CD4-positive, alpha-beta T cell treated with Interleukin-17A for 4 hours (primary cell): ENCODE measurements around the gene SRSF9.
"Not testable (repeated sequence)": the region's sequence is repeated elsewhere in the genome, so short reads cannot be mapped to it uniquely, and the experiment has no call there.

Source experiments
- DNase-seq: peaks from one replicate; pipeline ENCODE4 v3.0.0-alpha.2; 2020; ENCODE audit warnings: mixed read lengths

Gene SRSF9

DNA sequence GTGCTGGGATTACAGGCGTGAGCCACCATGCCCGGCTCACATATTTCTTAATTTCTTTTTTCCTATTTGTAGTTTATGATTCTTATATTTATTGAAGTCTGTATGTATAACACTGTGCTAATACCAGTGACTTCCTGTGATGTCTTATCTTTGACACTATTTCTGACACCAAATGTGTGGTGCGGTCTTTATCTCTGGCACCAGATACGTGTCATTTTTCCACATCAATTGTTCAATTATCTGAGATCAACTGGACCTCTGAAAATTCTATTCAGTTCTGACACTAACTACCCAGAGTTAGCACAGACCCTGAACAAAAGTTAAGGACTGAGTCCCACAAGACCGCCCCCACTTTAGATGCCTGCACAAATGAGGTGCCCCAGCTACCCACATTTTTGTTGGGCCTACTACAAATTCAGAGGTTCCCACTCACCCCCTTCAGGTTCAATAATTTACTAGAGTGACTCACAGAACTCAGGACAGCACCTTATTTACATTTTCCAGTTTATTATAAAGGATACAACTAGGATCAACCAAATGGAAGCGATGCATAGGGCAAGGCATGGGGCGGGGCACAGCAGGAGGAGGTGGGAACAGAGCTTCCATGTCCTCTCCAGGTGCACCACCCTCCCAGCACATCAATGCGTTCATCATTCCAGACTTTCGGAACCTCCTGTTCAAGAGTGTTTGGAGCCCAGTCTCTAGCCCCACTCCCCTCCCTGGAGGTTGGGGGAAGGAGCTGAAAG, 11.6 kb upstream of the SRSF9 start:
- no peak for DNase-seq

DNA sequence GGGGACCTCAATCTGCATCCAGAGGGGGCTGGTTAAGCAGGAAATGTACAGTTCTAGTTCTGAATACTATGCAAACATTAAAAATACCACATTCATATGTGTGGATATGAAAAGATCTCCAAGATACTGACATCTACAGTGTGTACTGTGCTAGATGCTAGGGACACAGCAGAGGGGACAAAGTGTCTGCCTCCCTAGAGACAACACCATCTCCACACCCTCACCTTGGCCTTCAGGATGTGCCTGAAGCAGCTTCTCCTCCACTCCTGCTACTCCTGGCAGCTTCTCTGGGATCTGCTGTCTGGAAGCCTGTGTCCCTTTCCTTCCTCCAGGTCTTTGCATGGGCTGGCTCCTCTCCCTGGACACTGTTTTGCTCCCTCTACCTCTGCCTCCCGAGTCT, 10.7 kb upstream of the SRSF9 start:
- no peak for DNase-seq

DNA sequence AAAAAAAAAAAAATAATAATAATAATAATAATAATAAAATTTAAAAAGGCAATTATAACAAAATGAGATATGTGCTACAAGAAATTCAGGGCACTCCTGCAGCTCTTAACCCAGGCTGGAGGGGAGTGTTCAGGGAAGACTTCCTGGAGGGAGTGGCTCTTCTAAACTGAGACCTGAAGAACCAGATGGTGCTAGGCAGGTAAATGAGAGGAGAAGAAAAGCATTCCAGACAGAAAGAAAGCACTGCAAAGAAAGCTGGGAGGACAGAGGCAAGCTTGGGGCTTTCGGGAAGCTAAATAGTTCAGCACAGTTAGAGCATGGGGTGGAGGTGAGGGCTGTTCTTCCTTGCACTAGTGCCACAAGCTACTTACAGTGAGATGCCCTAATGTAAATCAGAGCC, 9.9 kb upstream of the SRSF9 start:
- DNase-seq, result no peak

DNA sequence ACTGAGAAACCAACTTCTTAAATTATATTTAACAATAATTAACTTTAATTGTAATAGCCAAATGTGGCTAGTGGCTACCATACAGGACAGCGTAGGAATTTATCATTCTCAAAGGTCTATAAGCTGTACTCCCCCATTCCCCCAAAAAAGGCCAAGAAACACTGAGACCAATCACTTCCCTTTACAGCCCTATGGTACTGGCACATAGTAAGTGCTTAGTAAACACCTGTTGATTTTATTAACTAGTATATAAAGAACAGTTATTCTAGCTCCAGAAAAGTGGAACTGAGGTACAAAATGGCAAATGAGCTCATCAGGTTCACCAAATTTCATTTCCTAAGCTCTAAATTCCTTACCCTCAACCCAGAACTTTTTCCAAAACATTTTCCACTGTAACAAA, 6.1 kb upstream of the SRSF9 start:
- no peak for DNase-seq

DNA sequence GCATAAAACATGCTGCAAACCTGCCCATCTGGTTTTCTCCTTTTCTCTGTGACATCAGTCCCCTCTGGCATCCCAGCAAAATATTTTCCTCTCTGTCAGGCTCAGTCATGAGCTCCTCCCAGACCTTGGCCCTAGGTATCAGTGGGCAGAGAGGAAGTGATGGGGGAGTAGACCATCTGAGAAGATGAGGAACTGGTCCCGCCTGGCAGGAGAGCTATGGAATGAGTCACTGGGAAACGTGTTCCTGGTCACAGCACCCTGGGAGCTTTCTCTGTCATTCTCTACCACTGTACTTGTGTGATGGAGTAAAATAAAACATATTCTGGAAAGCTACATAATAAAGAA, 5.0 kb upstream of the SRSF9 start:
- no peak for DNase-seq

DNA sequence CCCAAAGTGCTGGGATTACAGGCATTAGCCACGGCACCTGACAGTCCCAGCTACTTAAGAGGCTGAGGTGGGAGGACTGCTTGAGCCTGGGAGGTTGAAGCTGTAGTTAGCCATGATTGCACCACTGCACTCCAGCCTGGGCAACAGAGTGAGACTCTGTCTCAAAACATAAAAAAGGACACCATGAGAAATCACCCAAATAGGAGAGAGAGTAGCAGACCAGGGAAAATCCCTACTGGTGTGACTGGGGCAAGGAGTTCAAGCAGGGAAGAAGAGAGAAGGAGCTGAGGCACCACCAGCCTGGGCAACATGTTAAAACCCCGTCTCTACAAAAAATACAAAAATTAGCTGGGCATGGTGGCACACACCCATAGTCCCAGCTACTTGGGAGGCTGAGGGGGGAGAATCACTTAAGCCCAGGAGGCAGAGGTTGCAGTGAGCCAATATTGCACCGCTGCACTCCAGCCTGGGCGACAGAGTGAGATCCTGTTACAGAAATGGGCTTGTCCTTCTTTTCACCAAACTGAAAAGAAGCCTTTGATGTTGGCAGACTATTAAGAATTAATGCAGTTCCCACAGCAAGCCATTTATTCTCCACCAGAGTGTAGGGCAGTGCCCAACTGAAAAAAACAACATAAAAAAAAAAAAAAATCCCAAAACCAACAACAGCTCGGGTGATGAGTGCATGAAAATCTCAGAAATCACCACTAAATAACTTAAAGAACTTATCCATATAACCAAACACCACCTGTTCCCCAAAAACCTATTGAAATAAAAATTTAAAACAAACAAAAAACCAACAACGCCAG, 4.5 kb upstream of the SRSF9 start:
- no peak for DNase-seq

DNA sequence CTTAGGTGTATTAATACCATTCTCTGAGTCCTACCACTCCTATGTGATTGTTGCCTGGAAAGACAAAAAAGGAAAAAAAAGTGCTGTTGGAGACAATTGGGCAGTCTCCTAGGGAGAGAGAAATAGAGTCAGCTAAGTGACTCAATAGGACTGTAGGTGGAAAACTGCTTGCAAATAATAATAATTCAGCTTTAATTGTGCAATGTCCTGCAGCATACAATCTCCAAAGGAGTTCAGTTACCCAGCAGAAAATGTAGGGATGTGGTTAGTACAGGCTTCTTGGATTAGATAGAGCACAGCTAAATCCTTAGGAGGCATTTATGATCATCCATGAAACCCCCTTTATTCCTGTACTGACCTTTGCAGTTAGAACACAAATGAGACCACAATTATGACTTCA, 3.0 kb upstream of the SRSF9 start:
- DNase-seq, result no peak

DNA sequence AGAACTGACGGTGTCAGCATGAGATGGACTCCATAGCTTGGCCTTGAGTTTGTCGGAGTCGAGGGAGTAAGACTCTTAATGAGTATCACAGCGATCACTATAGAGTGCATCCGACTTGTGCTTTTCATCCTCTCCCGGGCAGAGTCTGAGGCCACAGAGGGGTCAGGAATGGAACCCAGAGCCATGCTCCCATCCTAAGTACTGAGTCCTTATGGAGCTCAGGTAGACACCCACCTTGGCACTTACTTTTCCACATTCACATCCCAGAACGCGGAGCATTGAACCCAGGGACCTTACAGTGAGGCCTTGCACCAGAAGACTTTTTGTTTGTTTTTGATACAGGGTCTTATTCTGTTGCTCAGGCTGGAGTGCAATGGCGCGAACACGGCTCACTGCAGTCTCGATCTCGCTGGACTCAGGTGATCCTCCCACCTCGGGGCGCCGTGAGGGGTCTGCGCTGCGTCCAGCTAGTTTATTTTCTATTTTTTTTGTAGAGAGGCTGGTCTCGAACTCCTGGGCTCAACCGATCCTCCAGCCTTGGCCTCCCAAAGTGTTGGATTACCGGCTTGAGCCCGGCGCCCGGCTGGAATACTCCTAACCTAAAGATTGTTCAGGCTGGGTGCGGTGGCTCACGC, 719 bp upstream of the SRSF9 start:
- no peak for DNase-seq

DNA sequence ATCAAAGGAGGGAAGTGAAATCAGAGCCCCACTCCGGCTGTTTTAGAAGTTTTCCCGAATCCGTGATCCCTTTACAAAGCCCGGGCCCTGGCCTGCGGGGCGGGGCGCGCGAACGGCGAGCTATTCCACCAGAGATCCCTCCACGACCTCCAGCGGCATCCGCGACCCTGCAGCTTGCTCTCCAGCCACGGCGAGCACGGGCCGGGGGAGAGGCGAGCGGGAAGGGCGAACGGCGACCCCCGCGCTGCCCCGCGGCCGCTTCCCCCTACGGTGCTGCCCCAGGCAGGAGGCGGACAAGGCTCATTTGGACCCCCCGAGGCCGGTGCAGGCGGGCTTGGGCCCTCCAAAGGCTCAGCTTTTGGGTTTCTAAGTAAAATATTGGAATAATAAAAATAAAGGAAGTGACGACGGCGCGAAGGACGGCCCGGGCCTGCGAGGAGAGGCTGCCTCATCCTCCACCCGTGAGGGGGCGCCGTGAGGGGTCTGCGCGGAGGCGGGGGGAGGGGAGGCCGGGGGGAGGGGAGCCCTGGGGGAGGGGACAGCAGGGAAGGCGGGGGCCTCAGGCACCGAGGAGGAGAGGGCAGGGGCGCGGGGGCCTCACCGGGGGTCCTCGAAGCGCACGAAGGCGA, 613 bp downstream of the SRSF9 start:
- peak; percentile 68 for DNase-seq

DNA sequence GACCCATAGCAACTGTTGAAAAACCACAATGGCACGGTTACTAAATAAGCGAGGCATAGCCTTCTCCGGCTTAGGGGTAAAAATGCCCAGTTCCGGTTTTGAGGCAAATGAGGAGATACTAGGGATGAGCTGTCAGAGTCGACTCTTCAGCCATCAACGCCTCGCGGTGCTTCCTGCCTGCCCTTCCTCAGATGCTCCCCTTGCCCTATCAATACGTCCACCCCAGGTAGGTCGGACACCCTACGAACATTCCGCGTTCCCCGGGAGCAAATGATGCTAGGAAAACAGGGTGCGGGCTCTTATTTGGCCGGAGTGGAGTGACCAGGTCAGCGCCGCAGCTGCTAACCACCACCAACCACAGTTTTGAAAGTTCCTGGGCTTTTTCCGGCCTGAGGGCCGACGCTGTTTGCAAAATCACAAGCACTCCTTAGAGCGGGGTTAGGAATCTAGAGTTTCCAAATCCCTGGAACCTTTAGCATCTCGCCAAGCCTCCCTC, 1.2 kb downstream of the SRSF9 start:
- peak; percentile 19 for DNase-seq

DNA sequence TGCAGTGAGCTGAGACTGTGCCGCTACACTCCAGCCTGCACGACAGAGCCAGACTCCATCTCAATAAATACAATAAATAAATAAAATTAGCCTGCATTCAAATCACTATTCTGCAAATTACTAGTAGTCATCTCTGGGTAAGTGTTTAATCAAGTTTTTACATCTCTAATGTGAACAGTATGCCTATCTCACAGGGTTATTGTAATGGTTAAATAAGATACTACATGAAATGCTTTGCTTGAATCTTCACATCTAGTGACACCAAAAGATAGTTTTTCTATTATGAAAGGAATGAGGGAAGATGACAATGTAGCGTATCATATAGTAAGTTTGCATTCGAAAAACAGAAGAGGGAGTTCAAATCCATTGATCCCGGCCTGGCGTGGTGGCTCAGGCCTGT, 2.1 kb downstream of the SRSF9 start:
- no peak for DNase-seq

DNA sequence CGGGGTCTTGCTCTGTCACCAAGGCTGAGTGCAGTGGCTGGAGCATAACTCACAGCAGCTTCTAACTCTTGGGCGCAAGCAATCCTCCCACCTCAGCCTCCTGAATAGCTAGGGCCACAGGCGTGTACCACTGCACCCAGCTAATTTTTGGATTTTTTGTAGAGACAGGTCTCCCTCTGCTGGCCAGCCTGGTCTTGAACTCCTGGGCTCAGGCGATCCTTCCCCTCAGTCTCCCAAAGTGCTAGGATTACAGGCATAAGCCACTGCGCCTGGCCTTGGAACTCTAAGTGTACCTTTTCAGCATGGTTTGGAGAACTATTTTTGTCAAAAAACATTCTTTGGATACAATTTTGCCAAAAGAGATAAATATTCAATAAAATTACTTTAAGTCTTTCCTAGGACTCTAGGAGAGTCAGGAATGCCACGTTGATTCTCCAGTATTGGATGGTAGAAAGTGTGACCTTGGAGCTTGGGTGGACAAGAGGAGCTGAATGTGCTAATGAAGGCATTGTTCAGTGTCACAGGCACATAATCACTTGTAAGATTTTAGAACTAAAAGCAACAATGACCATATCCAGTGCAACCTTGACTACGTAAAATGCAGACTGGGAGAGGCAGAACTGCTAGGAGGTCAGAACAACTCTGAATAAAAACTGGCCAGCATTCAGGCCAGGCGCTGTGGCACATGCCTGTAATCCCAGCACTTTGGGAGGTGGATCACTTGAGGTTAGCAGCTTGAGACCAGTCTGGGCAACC, 2.8 kb downstream of the SRSF9 start:
- peak; percentile 58 for DNase-seq

DNA sequence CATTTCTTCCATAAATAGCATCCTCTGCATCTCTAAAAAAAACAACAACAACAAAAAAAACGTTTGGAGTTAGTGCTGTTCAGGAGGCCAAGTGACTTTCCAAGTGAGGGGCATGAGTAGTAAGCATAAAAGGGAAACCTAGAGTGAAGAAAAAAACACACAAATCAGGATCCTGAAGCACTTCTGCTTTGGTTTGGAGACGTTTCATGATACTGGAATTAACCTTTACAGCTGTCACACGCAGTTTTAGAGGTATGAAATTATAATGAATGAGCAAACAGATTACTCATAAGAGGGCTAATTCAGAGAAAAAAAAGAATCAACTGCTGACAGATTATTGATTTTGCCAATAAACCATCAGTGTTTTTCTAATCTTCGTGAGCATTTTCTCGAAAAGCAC, 3.8 kb downstream of the SRSF9 start:
- DNase-seq, result no peak

DNA sequence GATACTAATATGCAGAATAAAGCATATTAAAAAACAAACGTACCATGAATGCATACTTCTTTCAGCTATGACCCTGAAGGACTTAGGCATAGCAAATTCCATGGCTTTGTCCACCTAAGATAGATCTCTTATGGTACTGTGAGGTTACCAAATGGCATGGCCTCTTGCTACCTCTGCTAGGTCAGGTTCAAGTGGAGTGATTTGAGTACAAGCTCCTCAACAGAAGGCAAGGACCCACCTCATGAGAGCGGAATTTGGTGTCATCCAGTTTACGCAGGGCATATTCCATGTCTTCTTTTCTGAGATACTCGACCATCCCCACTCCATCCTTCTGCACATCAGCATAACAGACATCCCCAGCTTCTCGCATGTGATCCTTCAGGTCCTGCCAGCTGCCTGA, 5.8 kb downstream of the SRSF9 start:
- no peak for DNase-seq

DNA sequence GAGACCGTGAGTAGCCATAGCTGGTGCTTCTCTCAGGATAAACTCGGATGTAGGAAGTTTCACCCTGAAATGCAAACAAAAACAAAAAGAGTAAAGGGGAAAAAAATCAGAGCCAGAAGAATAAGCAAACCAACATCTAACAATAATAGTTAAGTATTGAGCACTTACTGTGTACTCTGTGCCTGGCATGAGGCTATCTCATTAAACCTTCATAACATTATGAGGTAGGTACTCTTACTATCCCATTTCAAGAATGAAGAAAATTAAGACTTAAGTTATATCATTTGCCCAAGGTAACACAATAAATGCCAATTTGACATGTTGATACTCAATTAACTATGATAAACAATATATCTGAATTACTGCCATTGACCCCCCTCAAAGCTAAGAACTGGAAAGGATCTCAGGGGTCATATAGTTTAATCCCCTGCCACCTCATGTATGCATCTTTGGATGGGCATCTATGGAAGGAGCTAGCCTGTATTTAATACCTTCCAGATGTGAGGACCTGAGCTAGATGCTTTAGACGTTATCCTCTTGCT, 7.4 kb downstream of the SRSF9 start:
- DNase-seq, result no peak

DNA sequence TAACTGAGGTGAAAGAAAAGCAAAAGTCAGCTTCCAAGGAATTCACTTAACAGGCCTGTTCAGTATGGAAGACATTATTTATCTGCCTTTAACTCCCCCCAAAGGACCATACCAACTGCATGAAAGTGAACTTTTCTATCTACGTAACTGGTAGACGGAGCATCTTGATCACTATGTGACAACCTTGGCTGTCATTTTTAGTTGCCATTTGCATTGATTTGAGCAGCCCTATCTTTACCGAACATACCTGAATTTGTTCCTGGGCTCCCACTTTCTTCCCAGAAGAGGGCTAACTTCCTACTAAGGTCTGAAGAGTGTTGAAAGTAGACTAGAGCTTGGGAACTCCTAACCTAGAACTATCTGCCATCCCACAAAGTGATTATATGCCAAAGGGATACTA, 9.4 kb downstream of the SRSF9 start:
- DNase-seq, result no peak

DNA sequence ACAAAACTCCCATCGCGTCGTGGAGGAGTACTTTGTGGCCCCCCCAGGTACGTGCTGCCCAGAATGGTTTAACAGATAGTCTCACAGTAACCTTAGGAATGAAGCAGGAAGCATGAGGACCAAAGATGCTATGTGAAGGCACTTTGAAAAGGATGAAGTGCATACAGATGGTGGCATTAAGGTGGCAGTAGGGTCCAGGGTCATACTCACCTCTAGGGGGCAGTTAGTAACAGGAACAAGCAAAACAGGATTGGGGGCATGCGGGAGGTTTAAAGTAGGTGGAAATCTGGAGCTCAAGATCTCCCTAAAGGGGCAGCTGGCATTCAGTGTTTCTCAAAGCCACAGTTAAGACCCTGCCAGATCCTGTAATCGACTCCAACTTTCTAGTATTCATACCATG, 12.4 kb downstream of the SRSF9 start:
- DNase-seq, result no peak

DNA sequence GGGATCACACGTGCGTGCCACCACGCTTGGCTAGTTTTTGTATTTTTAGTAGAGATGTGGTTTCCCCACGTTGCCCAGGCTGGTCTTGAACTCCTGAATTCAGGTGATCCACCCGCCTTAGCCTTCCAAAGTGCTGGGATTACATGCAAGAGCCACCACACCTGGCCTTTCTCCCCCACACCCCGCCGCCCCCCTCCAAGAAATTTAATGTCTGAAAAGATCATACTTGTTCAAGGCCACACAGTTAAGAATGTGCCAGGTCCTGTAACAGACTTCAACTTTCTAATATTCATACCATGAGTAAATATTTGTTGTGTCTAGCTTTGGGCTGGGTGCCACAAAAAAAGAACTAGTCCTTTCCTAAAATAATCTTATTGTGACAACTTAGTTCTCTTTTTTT, 14.2 kb downstream of the SRSF9 start:
- DNase-seq, result no peak

DNA sequence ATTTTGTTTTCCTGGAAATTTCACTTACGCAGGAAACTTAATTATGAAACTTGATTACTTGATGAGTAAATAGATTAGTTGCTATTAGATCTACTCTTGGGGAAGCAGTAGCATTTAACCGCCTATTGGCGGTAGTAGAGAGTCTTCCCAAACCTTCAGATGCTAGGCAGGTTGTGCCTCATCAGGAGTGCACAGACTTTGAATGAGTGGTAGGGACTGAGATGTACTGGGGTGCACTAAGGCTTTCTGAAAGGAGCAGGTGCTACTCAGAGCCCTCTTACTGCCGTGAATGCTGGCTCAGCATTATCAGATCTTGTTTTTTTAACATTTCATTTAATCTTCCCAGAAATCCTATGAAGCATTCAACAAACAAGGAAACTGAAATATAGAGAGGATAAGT, 15.6 kb downstream of the SRSF9 start:
- DNase-seq, result peak; percentile 24

DNA sequence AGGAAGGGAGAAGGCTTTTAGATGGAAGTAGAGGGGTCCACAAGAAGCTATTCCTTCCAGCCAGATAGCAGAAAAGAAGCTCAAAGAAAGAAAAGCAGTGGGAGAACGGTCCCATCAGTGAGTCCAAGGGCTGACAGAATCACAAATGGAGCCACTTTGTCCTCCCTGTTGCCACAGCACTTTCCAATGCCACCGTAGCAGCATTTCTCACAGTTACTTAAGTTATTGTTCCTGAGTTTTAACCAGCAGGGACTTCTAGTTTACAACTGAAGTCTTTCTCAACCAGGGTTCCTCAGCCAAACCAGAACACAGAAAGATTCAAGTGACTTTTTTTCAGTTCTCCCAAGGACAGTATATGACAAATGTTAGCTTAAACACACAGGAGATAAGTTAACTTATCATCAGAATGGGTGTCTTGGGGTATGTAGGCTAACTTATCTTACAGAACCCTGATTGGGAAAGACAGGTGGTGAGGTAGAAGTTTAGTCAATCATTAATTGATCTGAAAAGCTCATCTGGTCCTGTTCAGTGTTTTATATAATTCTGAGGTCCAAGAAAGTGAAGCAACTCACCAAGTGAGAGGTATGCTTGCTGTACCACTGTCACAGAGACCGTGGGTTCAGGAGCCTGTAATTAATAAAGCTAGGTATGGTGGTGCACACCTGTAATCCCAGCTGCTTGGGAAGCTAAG, 16.3 kb downstream of the SRSF9 start:
- no peak for DNase-seq

DNA sequence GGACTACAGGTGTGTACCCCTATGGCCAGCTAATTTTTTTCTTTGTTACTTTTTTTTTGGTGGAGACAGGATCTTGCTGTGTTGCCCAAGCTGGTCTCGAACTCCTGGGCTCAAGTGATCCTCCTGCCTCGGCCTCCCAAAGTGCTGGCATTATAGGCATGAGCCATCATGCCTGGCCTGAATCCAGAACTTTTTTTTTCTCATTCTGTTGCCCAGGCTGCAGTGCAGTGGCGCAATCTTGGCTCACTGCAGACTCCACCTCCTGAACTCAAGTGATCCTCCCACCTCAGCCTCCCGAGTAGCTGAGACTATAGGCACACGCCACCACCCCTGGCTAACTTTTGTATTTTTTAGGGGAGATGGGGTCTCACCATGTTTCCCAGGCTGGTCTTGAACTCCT, 17.0 kb downstream of the SRSF9 start:
- DNase-seq, result not testable (repeated sequence)

DNA sequence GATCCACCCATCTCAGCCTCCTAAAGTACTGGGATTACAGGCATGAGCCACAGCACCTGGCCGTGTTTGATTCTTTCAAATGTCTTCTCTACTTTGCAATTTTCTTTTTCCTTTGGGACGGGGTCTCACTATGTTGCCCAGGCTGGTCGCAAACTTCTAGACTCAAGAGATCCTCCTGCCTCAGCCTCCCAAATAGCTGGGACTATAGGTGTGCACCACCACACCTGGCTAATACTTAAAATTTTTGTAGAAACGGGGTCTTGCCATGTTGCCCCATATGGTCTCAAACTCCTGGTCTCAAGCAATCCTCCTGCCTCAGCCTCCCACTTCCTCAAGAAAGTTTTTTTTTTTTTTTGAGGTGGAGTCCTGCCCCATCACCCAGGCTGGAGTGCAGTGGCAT, 21.6 kb downstream of the SRSF9 start:
- DNase-seq, result no peak
